Spleen (tissue), 11 donors: ENCODE results near the gene PLAC8L1. TPM values are rescaled to one million over a fixed set of nuclear protein-coding genes. Genes with fewer than 3 reads are reported as not detected.

Source experiments
- DNase-seq: peaks from one replicate; pipeline ENCODE4 v3.0.0-alpha.2; 2020
- H3K27ac ChIP-seq, 8 donors: fragments of 200-600 bp; sonication (generic) in 7 of 8; 1 replicate in 4 of 8; 2 replicates in 4 of 8; pipeline versions ENCODE4 v1.5.0 to v1.8.0; 2016 to 2021; ENCODE audit warnings: inconsistent platforms in 4 of 8, mild to moderate bottlenecking in 4 of 8, moderate library complexity in 1 of 8
- H3K27me3 ChIP-seq, 7 donors: fragments of 200-600 bp; sonication (generic) in 6 of 7; replicated peaks in 1 of 7; 1 replicate in 4 of 7; 2 replicates in 3 of 7; pipeline versions ENCODE4 v1.5.0 to v1.8.0; 2016 to 2021; ENCODE audit warnings: inconsistent platforms in 3 of 7, mild to moderate bottlenecking in 1 of 7
- H3K36me3 ChIP-seq, 6 donors: fragments of 200-600 bp; sonication (generic) in 5 of 6; 1 replicate in 4 of 6; 2 replicates in 2 of 6; pipeline versions ENCODE4 v1.5.0 to v1.8.0; 2016 to 2021; ENCODE audit warnings: inconsistent platforms in 2 of 6
- H3K4me1 ChIP-seq, 6 donors: fragments of 200-600 bp; sonication (generic) in 5 of 6; 1 replicate in 3 of 6; 2 replicates in 3 of 6; pipeline versions ENCODE4 v1.5.0 to v1.8.0; 2016 to 2021; ENCODE audit warnings: inconsistent platforms in 3 of 6
- H3K4me3 ChIP-seq, 8 donors: fragments of 200-600 bp; sonication (generic) in 7 of 8; 1 replicate in 4 of 8; 2 replicates in 4 of 8; pipeline versions ENCODE4 v1.5.0 to v1.8.0; 2016 to 2021; ENCODE audit warnings: inconsistent platforms in 4 of 8, mild to moderate bottlenecking in 4 of 8, moderate library complexity in 2 of 8
- H3K9me3 ChIP-seq, 8 donors: fragments of 200-600 bp; sonication (generic) in 7 of 8; 1 replicate in 4 of 8; 2 replicates in 4 of 8; pipeline versions ENCODE4 v1.5.0 to v1.8.0; 2016 to 2021; ENCODE audit warnings: inconsistent platforms in 4 of 8
- CTCF ChIP-seq, 11 experiments: fragments of 200-600 bp in 7 of 11; fragments of 450-650 bp in 4 of 11; sonication (generic) in 4 of 11; IDR thresholded peaks in 8 of 11; conservative IDR thresholded peaks in 3 of 11; 1 replicate in 7 of 11; 2 replicates in 4 of 11; pipeline versions ENCODE4 v1.4.0 to v1.8.0; 2016 to 2021; ENCODE audit warnings: antibody characterized with exemption in 11 of 11, inconsistent platforms in 4 of 11, mild to moderate bottlenecking in 1 of 11
- POLR2A ChIP-seq, 3 donors: fragments of 450-650 bp; IDR thresholded peaks; one replicate each; pipeline ENCODE4 v1.5.1; 2017; ENCODE audit warnings: antibody characterized with exemption in 3 of 3, mild to moderate bottlenecking in 1 of 3
- POLR2AphosphoS5 ChIP-seq, 3 donors: sonication (generic); formaldehyde crosslinking; IDR thresholded peaks; one replicate each; pipeline ENCODE4 v1.5.1; 2017; ENCODE audit warnings: antibody characterized with exemption in 3 of 3
- WGBS, 5 donors: extraction: QIAGEN DNeasy Blood & Tissue Kit in 3 of 5; methylation state at CpG; one replicate each; pipeline versions ENCODE4 v1.1.5 to v1.1.7; 2013 to 2018; 5-methylcytosine and 5-hydroxymethylcytosine counted together
- intact Hi-C: fragments of 100-400 bp; cut with DNase I; formaldehyde crosslinking; loops from one replicate; pipeline ENCODE4 v1.15.0; 2023; ENCODE audit warnings: low total_unique reads
- polyA plus RNA-seq, 3 donors: library from polyadenylated mRNA; stranded (reverse); fragments of 200-250 nt; gene quantifications; one replicate each; pipeline ENCODE4 v1.2.1, GENCODE V29; 2013
- total RNA-seq, 7 donors: library from RNA; depleted of rRNA in 3 of 7; stranded (reverse); fragments of >200 nt in 3 of 7; fragmentation: NEBNext Ultra II Directional in 4 of 7; extraction: Animal tissue kit (Norgen Biotek cat#: 25700) in 4 of 7; gene quantifications; one replicate each; pipeline versions ENCODE4 v1.1.0 to v1.2.1, GENCODE V29; 2016 to 2021
- donor health status: healthy with polysubstance abuse.
- donor health status: DM: no; HTN: no; CAD: no; lungs with moderate emphysema.
- donor health status: DM: no; HTN: no; CAD: no.
- donor health status: Bipolar disorder and iron deficiency.
- donor health status: healthy.
- donor health status: DM: no; HTN: no; CAD: no.
- donor health status: DM: yes; HTN: yes; CAD: no.

Gene PLAC8L1
- total and polyA plus RNA-seq, 10 donors = 0.29 to 1.3 (median 0.71) TPM; not detected in 6

- intact Hi-C loops = no loop called here
- no peaks in the 10 kb centered on the region for H3K27me3 ChIP-seq
- no peak overlapping the region for H3K27ac ChIP-seq
- no peak for TF ChIP-seq POLR2A (IDR thresholded peaks at IDR 0.05)
- TF ChIP-seq CTCF (IDR thresholded peaks at IDR 0.05 in 8 of 11, conservative IDR thresholded peaks at IDR 0.05 in 3 of 11) = no peak
- TF ChIP-seq POLR2AphosphoS5 (IDR thresholded peaks at IDR 0.05) = no peak
- H3K4me1 ChIP-seq = peaks cover 0 to 3% (median 0%) of the 10 kb centered on the region in 6 donors
- no peaks in the 10 kb centered on the region for H3K9me3 ChIP-seq
- no peak overlapping the region for H3K4me3 ChIP-seq
- H3K36me3 ChIP-seq = no peaks in the 10 kb centered on the region
- no peak for DNase-seq
- WGBS, 5 donors = 76 to 91% (median 86%) methylated on average over 3 of the region's 3 CpGs
These were observed 22.6 kb downstream of the PLAC8L1 start for GRCh38 chr5:146082798-146083197.

- no peak for DNase-seq
- no peaks in the 10 kb centered on the region for H3K9me3 ChIP-seq
- no peaks in the 10 kb centered on the region for H3K27me3 ChIP-seq
- no peak overlapping the region for H3K4me3 ChIP-seq
- no peaks in the 10 kb centered on the region for H3K36me3 ChIP-seq
- 59 to 75% (median 71%) methylated on average over 6 of the region's 6 CpGs for WGBS, 5 donors
- no peak overlapping the region for H3K27ac ChIP-seq
- peaks cover 0 to 3% (median 0%) of the 10 kb centered on the region in 6 donors for H3K4me1 ChIP-seq
- intact Hi-C loops = no loop called here
- no peak for TF ChIP-seq POLR2AphosphoS5 (IDR thresholded peaks at IDR 0.05)
- no peak for TF ChIP-seq POLR2A (IDR thresholded peaks at IDR 0.05)
- no peak for TF ChIP-seq CTCF (IDR thresholded peaks at IDR 0.05 in 8 of 11, conservative IDR thresholded peaks at IDR 0.05 in 3 of 11)
These were observed 23.8 kb downstream of the PLAC8L1 start for GRCh38 chr5:146081556-146081955.

- Histone ChIP-seq H3K36me3 (no peaks in the 10 kb centered on the region), H3K9me3 (no peaks in the 10 kb centered on the region), H3K27me3 (no peaks in the 10 kb centered on the region), H3K4me3 (no peak overlapping the region), H3K27ac (no peak overlapping the region), H3K4me1 (peaks cover 0 to 3% (median 0%) of the 10 kb centered on the region in 6 donors)
- 21 to 50% (median 35%) methylated on average over 7 of the region's 7 CpGs for WGBS, 5 donors
- intact Hi-C loops = no loop called here
- no peak for DNase-seq
- TF ChIP-seq POLR2A (IDR thresholded peaks at IDR 0.05) = no peak
- TF ChIP-seq POLR2AphosphoS5 (IDR thresholded peaks at IDR 0.05) = no peak
- no peak for TF ChIP-seq CTCF (IDR thresholded peaks at IDR 0.05 in 8 of 11, conservative IDR thresholded peaks at IDR 0.05 in 3 of 11)
These were observed 25.5 kb downstream of the PLAC8L1 start for GRCh38 chr5:146079695-146080373.

GRCh38 chr5:146078566-146078965, 26.8 kb downstream of the PLAC8L1 start:
- H3K27ac ChIP-seq = no peak overlapping the region
- no peaks in the 10 kb centered on the region for H3K9me3 ChIP-seq
- TF ChIP-seq CTCF (IDR thresholded peaks at IDR 0.05 in 8 of 11, conservative IDR thresholded peaks at IDR 0.05 in 3 of 11) (no peak), POLR2A (IDR thresholded peaks at IDR 0.05) (no peak)
- peaks cover 0 to 3% (median 0%) of the 10 kb centered on the region in 6 donors for H3K4me1 ChIP-seq
- no peak for DNase-seq
- no peaks in the 10 kb centered on the region for H3K27me3 ChIP-seq
- no peaks in the 10 kb centered on the region for H3K36me3 ChIP-seq
- intact Hi-C loops = no loop called here
- WGBS, 5 donors = 62 to 93% (median 77%) methylated on average over 2 of the region's 2 CpGs
- H3K4me3 ChIP-seq = no peak overlapping the region
